Measurements from ENCODE around the gene RTP2. TPM values are rescaled to one million over a fixed set of nuclear protein-coding genes. Genes with fewer than 3 reads are reported as not detected.

Gene RTP2
- total RNA-seq, 1 donor from 2014 or later: not detected

- H3K4me3 ChIP-seq: peak overlapping the region; percentile 69
- peak overlapping the region; percentile 99 for H3K27ac ChIP-seq
- ATAC-seq (no peak), DNase-seq (peak; percentile 46)
- no peak for TF ChIP-seq CTCF (IDR thresholded peaks at IDR 0.05)
- H3K4me1 ChIP-seq: peaks cover 52% of the 10 kb centered on the region
- H3K27me3 ChIP-seq (ENCODE audit: low read depth): no peaks in the 10 kb centered on the region
- peaks cover 30% of the 10 kb centered on the region for H3K36me3 ChIP-seq
- intact Hi-C loops (cut with DNase I): no loop called here
- no peaks in the 10 kb centered on the region for H3K9me3 ChIP-seq
Observed at GRCh38 chr3:187737006-187737367, 34.6 kb upstream of the RTP2 start.

- no peaks in the 10 kb centered on the region for H3K27me3 ChIP-seq (ENCODE audit: low read depth)
- peaks cover 35% of the 10 kb centered on the region for H3K36me3 ChIP-seq
- peaks cover 47% of the 10 kb centered on the region for H3K4me1 ChIP-seq
- peak; percentile 45 for DNase-seq
- H3K4me3 ChIP-seq: peak overlapping the region; percentile 69
- ATAC-seq: no peak
- TF ChIP-seq CTCF (IDR thresholded peaks at IDR 0.05): no peak
- H3K27ac ChIP-seq: peak overlapping the region; percentile 99
- intact Hi-C loops (cut with DNase I): no loop called here
- no peaks in the 10 kb centered on the region for H3K9me3 ChIP-seq
Observed at GRCh38 chr3:187736418-187736871, 34.1 kb upstream of the RTP2 start.

- Histone ChIP-seq H3K4me3 (peak overlapping the region; percentile 69), H3K9me3 (no peaks in the 10 kb centered on the region), H3K27me3 (ENCODE audit: low read depth) (no peaks in the 10 kb centered on the region), H3K27ac (peak overlapping the region; percentile 99), H3K4me1 (peaks cover 41% of the 10 kb centered on the region), H3K36me3 (peaks cover 41% of the 10 kb centered on the region)
- DNase-seq (no peak), ATAC-seq (no peak)
- intact Hi-C loops (cut with DNase I): no loop called here
- TF ChIP-seq CTCF (IDR thresholded peaks at IDR 0.05): no peak
Observed at GRCh38 chr3:187735837-187736236, 33.5 kb upstream of the RTP2 start.

- H3K4me1 ChIP-seq: peaks cover 36% of the 10 kb centered on the region
- ATAC-seq (no peak), DNase-seq (no peak)
- H3K4me3 ChIP-seq: no peak overlapping the region
- intact Hi-C loops (cut with DNase I): no loop called here
- no peaks in the 10 kb centered on the region for H3K27me3 ChIP-seq (ENCODE audit: low read depth)
- no peak for TF ChIP-seq CTCF (IDR thresholded peaks at IDR 0.05)
- H3K9me3 ChIP-seq: no peaks in the 10 kb centered on the region
- H3K27ac ChIP-seq: no peak overlapping the region
- peaks cover 46% of the 10 kb centered on the region for H3K36me3 ChIP-seq
Observed at GRCh38 chr3:187735383-187735782, 33.0 kb upstream of the RTP2 start.

- no peak for DNase-seq
- Histone ChIP-seq H3K27ac (no peak overlapping the region), H3K4me3 (no peak overlapping the region), H3K4me1 (peaks cover 33% of the 10 kb centered on the region), H3K36me3 (peaks cover 51% of the 10 kb centered on the region), H3K27me3 (ENCODE audit: low read depth) (no peaks in the 10 kb centered on the region), H3K9me3 (no peaks in the 10 kb centered on the region)
- ATAC-seq: no peak
- intact Hi-C loops (cut with DNase I): no loop called here
- no peak for TF ChIP-seq CTCF (IDR thresholded peaks at IDR 0.05)
Observed at GRCh38 chr3:187734841-187735240, 32.5 kb upstream of the RTP2 start.

GRCh38 chr3:187733371-187733770 is 31.0 kb upstream of the RTP2 start:
- peaks cover 25% of the 10 kb centered on the region for H3K4me1 ChIP-seq
- no peak overlapping the region for H3K27ac ChIP-seq
- no peak for DNase-seq
- no peak for TF ChIP-seq CTCF (IDR thresholded peaks at IDR 0.05)
- no peak overlapping the region for H3K4me3 ChIP-seq
- no peaks in the 10 kb centered on the region for H3K9me3 ChIP-seq
- H3K36me3 ChIP-seq: peaks cover 66% of the 10 kb centered on the region
- ATAC-seq: no peak
- H3K27me3 ChIP-seq (ENCODE audit: low read depth): no peaks in the 10 kb centered on the region
- intact Hi-C loops (cut with DNase I): no loop called here

Measured in lower lobe of right lung (tissue), 2 donors.